ENCODE measurements around the gene RPS6KA5. TPM values are rescaled to one million over a fixed set of nuclear protein-coding genes. Genes with fewer than 3 reads are reported as not detected.

RPS6KA5 gene
- total RNA-seq, 2 donors from 2014 or later: 15.2 to 19.2 TPM

- Histone ChIP-seq H3K9me3 (no peaks in the 10 kb centered on the region), H3K27ac (no peak overlapping the region), H3K9ac (ENCODE audit: low read depth in 2 of 2, low read length in 2 of 2) (no peak overlapping the region), H3K36me3 (no peaks in the 10 kb centered on the region), H3K27me3 (no peaks in the 10 kb centered on the region), H3K4me1 (no peaks in the 10 kb centered on the region), H3K4me3 (no peak overlapping the region)
- intact Hi-C loops (cut with DNase I): no loop called here
- TF ChIP-seq CTCF (IDR thresholded peaks at IDR 0.05): no peak
- DNase-seq: no peak
Observed at GRCh38 chr14:91046488-91047072, 13.9 kb downstream of the RPS6KA5 start.

GRCh38 chr14:91041450-91041849 lies 19.0 kb downstream of the RPS6KA5 start:
- no peak for DNase-seq
- H3K4me3 ChIP-seq: no peak overlapping the region
- H3K4me1 ChIP-seq: no peaks in the 10 kb centered on the region
- no peak for TF ChIP-seq CTCF (IDR thresholded peaks at IDR 0.05)
- intact Hi-C loops (cut with DNase I): no loop called here
- H3K27ac ChIP-seq: no peak overlapping the region
- no peaks in the 10 kb centered on the region for H3K27me3 ChIP-seq
- H3K9me3 ChIP-seq: no peaks in the 10 kb centered on the region
- H3K36me3 ChIP-seq: no peaks in the 10 kb centered on the region
- no peak overlapping the region for H3K9ac ChIP-seq (ENCODE audit: low read depth in 2 of 2, low read length in 2 of 2)

- Histone ChIP-seq H3K4me1 (no peaks in the 10 kb centered on the region), H3K27ac (no peak overlapping the region), H3K36me3 (no peaks in the 10 kb centered on the region), H3K9me3 (no peaks in the 10 kb centered on the region), H3K27me3 (no peaks in the 10 kb centered on the region), H3K4me3 (no peak overlapping the region), H3K9ac (ENCODE audit: low read depth in 2 of 2, low read length in 2 of 2) (no peak overlapping the region)
- no peak for DNase-seq
- TF ChIP-seq CTCF (IDR thresholded peaks at IDR 0.05): no peak
- intact Hi-C loops (cut with DNase I): no loop called here
Observed at GRCh38 chr14:91040545-91040944, 19.9 kb downstream of the RPS6KA5 start.

- intact Hi-C loops (cut with DNase I): no loop called here
- Histone ChIP-seq H3K9me3 (no peaks in the 10 kb centered on the region), H3K27ac (no peak overlapping the region), H3K36me3 (no peaks in the 10 kb centered on the region), H3K9ac (ENCODE audit: low read depth in 2 of 2, low read length in 2 of 2) (no peak overlapping the region), H3K27me3 (no peaks in the 10 kb centered on the region), H3K4me3 (no peak overlapping the region), H3K4me1 (no peaks in the 10 kb centered on the region)
- no peak for TF ChIP-seq CTCF (IDR thresholded peaks at IDR 0.05)
- DNase-seq: no peak
Observed at GRCh38 chr14:91038439-91038838, 22.0 kb downstream of the RPS6KA5 start.

- no peak for DNase-seq
- no peak overlapping the region for H3K4me3 ChIP-seq
- H3K4me1 ChIP-seq: no peaks in the 10 kb centered on the region
- H3K9me3 ChIP-seq: no peaks in the 10 kb centered on the region
- no peak overlapping the region for H3K9ac ChIP-seq (ENCODE audit: low read depth in 2 of 2, low read length in 2 of 2)
- TF ChIP-seq CTCF (IDR thresholded peaks at IDR 0.05): no peak
- intact Hi-C loops (cut with DNase I): no loop called here
- no peaks in the 10 kb centered on the region for H3K36me3 ChIP-seq
- no peak overlapping the region for H3K27ac ChIP-seq
- H3K27me3 ChIP-seq: no peaks in the 10 kb centered on the region
Observed at GRCh38 chr14:91036741-91037469, 23.5 kb downstream of the RPS6KA5 start.

All from colonic mucosa (tissue), 4 donors.